Panc1 (cell line): ENCODE measurements around the gene TESK2.

ENCODE experiments used
- POLR2AphosphoS5 ChIP-seq: IDR thresholded peaks from 2 replicates; pipeline ENCODE4 v1.6.1; 2012; ENCODE audit warnings: mild to moderate bottlenecking, low read depth, low read length, moderate library complexity
- REST ChIP-seq, 2 experiments: IDR thresholded peaks; 2 replicates each; pipeline ENCODE4 v1.6.1; 2011 to 2012; ENCODE audit warnings: low read depth in 2 of 2, control low read depth in 1 of 2, low read length in 1 of 2, mild to moderate bottlenecking in 1 of 2, moderate library complexity in 1 of 2; ENCODE audit not compliant: insufficient read depth in 1 of 2
- SIN3A ChIP-seq: IDR thresholded peaks from 2 replicates; pipeline ENCODE4 v1.6.1; 2012; ENCODE audit warnings: low read depth, mild to moderate bottlenecking, low read length, moderate library complexity, borderline replicate concordance; ENCODE audit not compliant: insufficient read depth
- TCF7L2 ChIP-seq: IDR thresholded peaks from 2 replicates; pipeline ENCODE4 v1.6.1; 2011; ENCODE audit warnings: mild to moderate bottlenecking, low read depth, low read length, inconsistent platforms
- TF ChIP-seq, protein P1 (sequence below): fragments of 450-650 bp; IDR thresholded peaks from 2 replicates; pipeline ENCODE4 v1.5.1; 2017; ENCODE audit warnings: mild to moderate bottlenecking

DNA sequence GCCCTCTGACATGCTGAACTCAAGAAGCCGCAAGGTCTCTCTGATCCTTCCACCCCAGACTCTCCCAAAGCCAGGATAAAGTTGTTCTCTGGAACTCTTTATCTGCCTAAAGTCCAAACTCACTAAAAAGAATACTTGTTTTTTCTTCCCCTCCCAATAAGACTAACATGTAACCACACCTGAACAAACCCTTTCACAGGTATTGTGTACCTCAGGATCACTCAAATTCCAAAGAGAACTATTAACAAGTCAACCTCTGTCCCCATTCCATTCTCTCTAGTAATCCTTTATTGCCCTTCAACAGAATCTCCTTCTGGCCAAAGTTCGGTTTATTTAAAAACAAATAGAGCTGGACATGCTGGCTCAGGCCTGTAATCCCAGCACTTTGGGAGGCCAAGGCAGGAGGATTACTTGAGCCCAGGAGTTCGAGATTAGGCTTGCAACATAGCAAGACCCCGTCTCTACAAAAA is 155.1 kb downstream of the TESK2 start:
- TF ChIP-seq POLR2AphosphoS5 (no peak), REST (IDR thresholded peaks at IDR 0.05; ENCODE audit: insufficient read depth in 1 of 2, low read depth in 2 of 2, low read length in 1 of 2) (no peak), SIN3A (no peak), TCF7L2 (no peak)
- TF ChIP-seq, protein P1, sequence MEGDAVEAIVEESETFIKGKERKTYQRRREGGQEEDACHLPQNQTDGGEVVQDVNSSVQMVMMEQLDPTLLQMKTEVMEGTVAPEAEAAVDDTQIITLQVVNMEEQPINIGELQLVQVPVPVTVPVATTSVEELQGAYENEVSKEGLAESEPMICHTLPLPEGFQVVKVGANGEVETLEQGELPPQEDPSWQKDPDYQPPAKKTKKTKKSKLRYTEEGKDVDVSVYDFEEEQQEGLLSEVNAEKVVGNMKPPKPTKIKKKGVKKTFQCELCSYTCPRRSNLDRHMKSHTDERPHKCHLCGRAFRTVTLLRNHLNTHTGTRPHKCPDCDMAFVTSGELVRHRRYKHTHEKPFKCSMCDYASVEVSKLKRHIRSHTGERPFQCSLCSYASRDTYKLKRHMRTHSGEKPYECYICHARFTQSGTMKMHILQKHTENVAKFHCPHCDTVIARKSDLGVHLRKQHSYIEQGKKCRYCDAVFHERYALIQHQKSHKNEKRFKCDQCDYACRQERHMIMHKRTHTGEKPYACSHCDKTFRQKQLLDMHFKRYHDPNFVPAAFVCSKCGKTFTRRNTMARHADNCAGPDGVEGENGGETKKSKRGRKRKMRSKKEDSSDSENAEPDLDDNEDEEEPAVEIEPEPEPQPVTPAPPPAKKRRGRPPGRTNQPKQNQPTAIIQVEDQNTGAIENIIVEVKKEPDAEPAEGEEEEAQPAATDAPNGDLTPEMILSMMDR: no peak
